ENCODE results near the gene CAMTA1. TPM values are rescaled to one million over a fixed set of nuclear protein-coding genes. Genes with fewer than 3 reads are reported as not detected.
"Not testable (repeated sequence)": the region's sequence is repeated elsewhere in the genome, so short reads cannot be mapped to it uniquely, and the experiment has no call there.

The CAMTA1 gene
- polyA plus RNA-seq, 1 experiment, result 23.1 TPM

- Histone ChIP-seq H3K27me3 (ENCODE audit: control insufficient read depth, insufficient read depth, low read length) (0 out of 2 replicates have a peak, but pooled peaks cover 1% of the 10 kb centered on the region), H3K4me3 (ENCODE audit: low read depth, low read length) (no peak overlapping the region), H3K36me3 (ENCODE audit: control insufficient read depth, insufficient read depth, low read length) (no peaks in the 10 kb centered on the region)
- ChIA-PET POLR2A (no interaction called here), CTCF (no interaction called here)
- no peak for TF ChIP-seq CTCF (IDR thresholded peaks at IDR 0.05; ENCODE audit: insufficient read depth, low read depth, low read length)
- DNase-seq (ENCODE audit: low read depth), result no peak
Observed at GRCh38 chr1:7327849-7328248, 542.6 kb downstream of the CAMTA1 start.

- Histone ChIP-seq H3K36me3 (ENCODE audit: control insufficient read depth, insufficient read depth, low read length) (no peaks in the 10 kb centered on the region), H3K27me3 (ENCODE audit: control insufficient read depth, insufficient read depth, low read length) (0 out of 2 replicates have a peak, but pooled peaks cover 1% of the 10 kb centered on the region), H3K4me3 (ENCODE audit: low read depth, low read length) (no peak overlapping the region)
- ChIA-PET POLR2A (no interaction called here), CTCF (no interaction called here)
- DNase-seq (ENCODE audit: low read depth), result no peak
- TF ChIP-seq CTCF (IDR thresholded peaks at IDR 0.05; ENCODE audit: insufficient read depth, low read depth, low read length), result no peak
Observed at GRCh38 chr1:7329868-7330615, 544.8 kb downstream of the CAMTA1 start.

GRCh38 chr1:7330726-7331125 lies 545.5 kb downstream of the CAMTA1 start:
- CTCF ChIA-PET; H3K4me3 ChIP-seq (ENCODE audit: low read depth, low read length); H3K27me3 ChIP-seq (ENCODE audit: control insufficient read depth, insufficient read depth, low read length); DNase-seq (ENCODE audit: low read depth); POLR2A ChIA-PET; H3K36me3 ChIP-seq (ENCODE audit: control insufficient read depth, insufficient read depth, low read length): not testable (repeated sequence)

- Histone ChIP-seq H3K4me3 (ENCODE audit: low read depth, low read length) (no peak overlapping the region), H3K27me3 (ENCODE audit: control insufficient read depth, insufficient read depth, low read length) (no peaks in the 10 kb centered on the region), H3K36me3 (ENCODE audit: control insufficient read depth, insufficient read depth, low read length) (no peaks in the 10 kb centered on the region)
- CTCF ChIA-PET, result no interaction called here
- POLR2A ChIA-PET, result no interaction called here
- no peak for TF ChIP-seq CTCF (IDR thresholded peaks at IDR 0.05; ENCODE audit: insufficient read depth, low read depth, low read length)
- no peak for DNase-seq (ENCODE audit: low read depth)
Observed at GRCh38 chr1:7331926-7332535, 546.8 kb downstream of the CAMTA1 start.

- no peak for DNase-seq (ENCODE audit: low read depth)
- ChIA-PET CTCF (no interaction called here), POLR2A (no interaction called here)
- H3K36me3 ChIP-seq (ENCODE audit: control insufficient read depth, insufficient read depth, low read length), result no peaks in the 10 kb centered on the region
- no peak overlapping the region for H3K4me3 ChIP-seq (ENCODE audit: low read depth, low read length)
- no peak for TF ChIP-seq CTCF (IDR thresholded peaks at IDR 0.05; ENCODE audit: insufficient read depth, low read depth, low read length)
- no peaks in the 10 kb centered on the region for H3K27me3 ChIP-seq (ENCODE audit: control insufficient read depth, insufficient read depth, low read length)
Observed at GRCh38 chr1:7333094-7333493, 547.8 kb downstream of the CAMTA1 start.

- no peak overlapping the region for H3K4me3 ChIP-seq (ENCODE audit: low read depth, low read length)
- ChIA-PET CTCF (no interaction called here), POLR2A (no interaction called here)
- H3K36me3 ChIP-seq (ENCODE audit: control insufficient read depth, insufficient read depth, low read length), result no peaks in the 10 kb centered on the region
- H3K27me3 ChIP-seq (ENCODE audit: control insufficient read depth, insufficient read depth, low read length), result no peaks in the 10 kb centered on the region
- DNase-seq (ENCODE audit: low read depth), result no peak
- no peak for TF ChIP-seq CTCF (IDR thresholded peaks at IDR 0.05; ENCODE audit: insufficient read depth, low read depth, low read length)
Observed at GRCh38 chr1:7333620-7334019, 548.4 kb downstream of the CAMTA1 start.
